ENCODE data around the gene HSPBP1. TPM values are rescaled to one million over a fixed set of nuclear protein-coding genes. Genes with fewer than 3 reads are reported as not detected.

The HSPBP1 gene
- total and polyA plus RNA-seq, 9 of the 15 experiments (the other 6 are each of a cell fraction or from before 2014, with no cell fraction given): 0.83 to 81.3 (median 21.8) TPM

DNA sequence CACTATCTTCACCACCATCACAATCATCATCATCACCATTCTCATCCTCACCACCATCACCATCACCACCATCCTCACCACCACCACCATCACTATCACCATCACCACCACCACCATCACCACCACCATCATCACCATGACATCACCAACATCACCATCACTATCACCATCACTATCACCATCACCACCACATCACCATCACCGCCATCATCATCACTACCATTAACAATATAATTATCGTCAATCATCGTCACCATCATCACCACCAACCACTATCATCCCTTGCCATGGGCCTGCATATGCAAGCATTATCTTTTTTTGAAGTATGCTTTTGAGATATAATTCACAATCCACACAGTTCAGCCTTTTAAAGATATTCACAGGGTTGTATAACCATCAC is 13.5 kb downstream of the HSPBP1 start (continued):
- TF ChIP-seq, protein P1, sequence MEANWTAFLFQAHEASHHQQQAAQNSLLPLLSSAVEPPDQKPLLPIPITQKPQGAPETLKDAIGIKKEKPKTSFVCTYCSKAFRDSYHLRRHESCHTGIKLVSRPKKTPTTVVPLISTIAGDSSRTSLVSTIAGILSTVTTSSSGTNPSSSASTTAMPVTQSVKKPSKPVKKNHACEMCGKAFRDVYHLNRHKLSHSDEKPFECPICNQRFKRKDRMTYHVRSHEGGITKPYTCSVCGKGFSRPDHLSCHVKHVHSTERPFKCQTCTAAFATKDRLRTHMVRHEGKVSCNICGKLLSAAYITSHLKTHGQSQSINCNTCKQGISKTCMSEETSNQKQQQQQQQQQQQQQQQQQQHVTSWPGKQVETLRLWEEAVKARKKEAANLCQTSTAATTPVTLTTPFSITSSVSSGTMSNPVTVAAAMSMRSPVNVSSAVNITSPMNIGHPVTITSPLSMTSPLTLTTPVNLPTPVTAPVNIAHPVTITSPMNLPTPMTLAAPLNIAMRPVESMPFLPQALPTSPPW (CRISPR knock-in tag; IDR thresholded peaks at IDR 0.05): no peak
- TF ChIP-seq, protein P2, sequence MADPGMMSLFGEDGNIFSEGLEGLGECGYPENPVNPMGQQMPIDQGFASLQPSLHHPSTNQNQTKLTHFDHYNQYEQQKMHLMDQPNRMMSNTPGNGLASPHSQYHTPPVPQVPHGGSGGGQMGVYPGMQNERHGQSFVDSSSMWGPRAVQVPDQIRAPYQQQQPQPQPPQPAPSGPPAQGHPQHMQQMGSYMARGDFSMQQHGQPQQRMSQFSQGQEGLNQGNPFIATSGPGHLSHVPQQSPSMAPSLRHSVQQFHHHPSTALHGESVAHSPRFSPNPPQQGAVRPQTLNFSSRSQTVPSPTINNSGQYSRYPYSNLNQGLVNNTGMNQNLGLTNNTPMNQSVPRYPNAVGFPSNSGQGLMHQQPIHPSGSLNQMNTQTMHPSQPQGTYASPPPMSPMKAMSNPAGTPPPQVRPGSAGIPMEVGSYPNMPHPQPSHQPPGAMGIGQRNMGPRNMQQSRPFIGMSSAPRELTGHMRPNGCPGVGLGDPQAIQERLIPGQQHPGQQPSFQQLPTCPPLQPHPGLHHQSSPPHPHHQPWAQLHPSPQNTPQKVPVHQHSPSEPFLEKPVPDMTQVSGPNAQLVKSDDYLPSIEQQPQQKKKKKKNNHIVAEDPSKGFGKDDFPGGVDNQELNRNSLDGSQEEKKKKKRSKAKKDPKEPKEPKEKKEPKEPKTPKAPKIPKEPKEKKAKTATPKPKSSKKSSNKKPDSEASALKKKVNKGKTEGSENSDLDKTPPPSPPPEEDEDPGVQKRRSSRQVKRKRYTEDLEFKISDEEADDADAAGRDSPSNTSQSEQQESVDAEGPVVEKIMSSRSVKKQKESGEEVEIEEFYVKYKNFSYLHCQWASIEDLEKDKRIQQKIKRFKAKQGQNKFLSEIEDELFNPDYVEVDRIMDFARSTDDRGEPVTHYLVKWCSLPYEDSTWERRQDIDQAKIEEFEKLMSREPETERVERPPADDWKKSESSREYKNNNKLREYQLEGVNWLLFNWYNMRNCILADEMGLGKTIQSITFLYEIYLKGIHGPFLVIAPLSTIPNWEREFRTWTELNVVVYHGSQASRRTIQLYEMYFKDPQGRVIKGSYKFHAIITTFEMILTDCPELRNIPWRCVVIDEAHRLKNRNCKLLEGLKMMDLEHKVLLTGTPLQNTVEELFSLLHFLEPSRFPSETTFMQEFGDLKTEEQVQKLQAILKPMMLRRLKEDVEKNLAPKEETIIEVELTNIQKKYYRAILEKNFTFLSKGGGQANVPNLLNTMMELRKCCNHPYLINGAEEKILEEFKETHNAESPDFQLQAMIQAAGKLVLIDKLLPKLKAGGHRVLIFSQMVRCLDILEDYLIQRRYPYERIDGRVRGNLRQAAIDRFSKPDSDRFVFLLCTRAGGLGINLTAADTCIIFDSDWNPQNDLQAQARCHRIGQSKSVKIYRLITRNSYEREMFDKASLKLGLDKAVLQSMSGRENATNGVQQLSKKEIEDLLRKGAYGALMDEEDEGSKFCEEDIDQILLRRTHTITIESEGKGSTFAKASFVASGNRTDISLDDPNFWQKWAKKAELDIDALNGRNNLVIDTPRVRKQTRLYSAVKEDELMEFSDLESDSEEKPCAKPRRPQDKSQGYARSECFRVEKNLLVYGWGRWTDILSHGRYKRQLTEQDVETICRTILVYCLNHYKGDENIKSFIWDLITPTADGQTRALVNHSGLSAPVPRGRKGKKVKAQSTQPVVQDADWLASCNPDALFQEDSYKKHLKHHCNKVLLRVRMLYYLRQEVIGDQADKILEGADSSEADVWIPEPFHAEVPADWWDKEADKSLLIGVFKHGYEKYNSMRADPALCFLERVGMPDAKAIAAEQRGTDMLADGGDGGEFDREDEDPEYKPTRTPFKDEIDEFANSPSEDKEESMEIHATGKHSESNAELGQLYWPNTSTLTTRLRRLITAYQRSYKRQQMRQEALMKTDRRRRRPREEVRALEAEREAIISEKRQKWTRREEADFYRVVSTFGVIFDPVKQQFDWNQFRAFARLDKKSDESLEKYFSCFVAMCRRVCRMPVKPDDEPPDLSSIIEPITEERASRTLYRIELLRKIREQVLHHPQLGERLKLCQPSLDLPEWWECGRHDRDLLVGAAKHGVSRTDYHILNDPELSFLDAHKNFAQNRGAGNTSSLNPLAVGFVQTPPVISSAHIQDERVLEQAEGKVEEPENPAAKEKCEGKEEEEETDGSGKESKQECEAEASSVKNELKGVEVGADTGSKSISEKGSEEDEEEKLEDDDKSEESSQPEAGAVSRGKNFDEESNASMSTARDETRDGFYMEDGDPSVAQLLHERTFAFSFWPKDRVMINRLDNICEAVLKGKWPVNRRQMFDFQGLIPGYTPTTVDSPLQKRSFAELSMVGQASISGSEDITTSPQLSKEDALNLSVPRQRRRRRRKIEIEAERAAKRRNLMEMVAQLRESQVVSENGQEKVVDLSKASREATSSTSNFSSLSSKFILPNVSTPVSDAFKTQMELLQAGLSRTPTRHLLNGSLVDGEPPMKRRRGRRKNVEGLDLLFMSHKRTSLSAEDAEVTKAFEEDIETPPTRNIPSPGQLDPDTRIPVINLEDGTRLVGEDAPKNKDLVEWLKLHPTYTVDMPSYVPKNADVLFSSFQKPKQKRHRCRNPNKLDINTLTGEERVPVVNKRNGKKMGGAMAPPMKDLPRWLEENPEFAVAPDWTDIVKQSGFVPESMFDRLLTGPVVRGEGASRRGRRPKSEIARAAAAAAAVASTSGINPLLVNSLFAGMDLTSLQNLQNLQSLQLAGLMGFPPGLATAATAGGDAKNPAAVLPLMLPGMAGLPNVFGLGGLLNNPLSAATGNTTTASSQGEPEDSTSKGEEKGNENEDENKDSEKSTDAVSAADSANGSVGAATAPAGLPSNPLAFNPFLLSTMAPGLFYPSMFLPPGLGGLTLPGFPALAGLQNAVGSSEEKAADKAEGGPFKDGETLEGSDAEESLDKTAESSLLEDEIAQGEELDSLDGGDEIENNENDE (IDR thresholded peaks at IDR 0.05; ENCODE audit: low read depth, low read length): no peak
- TF ChIP-seq NFATC3 (IDR thresholded peaks at IDR 0.05) (no peak), ETS2 (tag; IDR thresholded peaks at IDR 0.05; ENCODE audit: borderline replicate concordance, poor library complexity, severe bottlenecking) (no peak), ZNF143 (CRISPR knock-in tag; IDR thresholded peaks at IDR 0.05) (no peak), ILK (tag; IDR thresholded peaks at IDR 0.05; ENCODE audit: borderline replicate concordance, low read depth) (no peak), FOXK1 (CRISPR knock-in tag; IDR thresholded peaks at IDR 0.05; ENCODE audit: borderline replicate concordance) (no peak)
